Panc1 (cell line): ENCODE data around the gene CRELD2. TPM values are rescaled to one million over a fixed set of nuclear protein-coding genes. Genes with fewer than 3 reads are reported as not detected.

Source experiments
- ATAC-seq: fragments of 200-7000 bp; cut with Tn5 transposase; 2 replicates; pipeline ENCODE4 v1.9.1; 2020; ENCODE audit warnings: mild to moderate bottlenecking, moderate library complexity
- BruUV-seq: library from RNA; stranded (reverse); fragments of 400-500 nt; replicated peaks from 2 replicates; lab custom pipeline; 2021; lab: Mats Ljungman, UMichigan
- CTCF ChIA-PET: fragments of 300-600 bp; sonication (Branson Sonifier 250); formaldehyde crosslinking; loops from one replicate; lab custom pipeline; 2022; ENCODE audit warnings: antibody characterized with exemption; lab: Charles Lee
- POLR2A ChIA-PET: fragments of 300-600 bp; sonication (Branson Sonifier 250); formaldehyde crosslinking; loops from one replicate; lab custom pipeline; 2022; ENCODE audit warnings: antibody characterized with exemption; lab: Charles Lee
- DNase-seq: peaks from one replicate; pipeline ENCODE4 v3.0.0-alpha.2; 2010; ENCODE audit warnings: low read depth, low spot score
- H3K27ac ChIP-seq: 2 replicates; pipeline ENCODE4 v1.5.1; 2011; ENCODE audit warnings: mild to moderate bottlenecking, low read length, inconsistent platforms
- H3K27me3 ChIP-seq: fragments of 200-500 bp; sonication (Bioruptor generic); 2 replicates; pipeline ENCODE4 v1.6.0; 2014; ENCODE audit warnings: low read length, inconsistent platforms; ENCODE audit not compliant: control insufficient read depth, insufficient read depth
- H3K36me3 ChIP-seq: fragments of 200-500 bp; sonication (Bioruptor generic); 2 replicates; pipeline ENCODE4 v1.5.1; 2014; ENCODE audit warnings: inconsistent platforms, mild to moderate bottlenecking, low read length, moderate library complexity; ENCODE audit not compliant: control insufficient read depth, insufficient read depth
- H3K4me1 ChIP-seq: 2 replicates; pipeline ENCODE4 v1.5.1; 2011; ENCODE audit warnings: inconsistent platforms, mild to moderate bottlenecking, low read length, moderate library complexity; ENCODE audit not compliant: control insufficient read depth, insufficient read depth
- H3K4me3 ChIP-seq, 2 experiments: 2 replicates each; pipeline ENCODE4 v1.5.1; 2011 to 2012; ENCODE audit warnings: low read depth in 2 of 2, low read length in 2 of 2, mild to moderate bottlenecking in 2 of 2, inconsistent platforms in 1 of 2, moderate library complexity in 1 of 2
- H3K9me3 ChIP-seq: fragments of 200-500 bp; sonication (Bioruptor generic); 2 replicates; pipeline ENCODE4 v1.5.1; 2014; ENCODE audit warnings: low read depth, mild to moderate bottlenecking, inconsistent platforms, low read length, moderate library complexity; ENCODE audit not compliant: control insufficient read depth, insufficient read depth
- CTCF ChIP-seq: fragments of 450-650 bp; IDR thresholded peaks from 2 replicates; pipeline ENCODE4 v1.5.1; 2017; ENCODE audit warnings: mild to moderate bottlenecking
- POLR2AphosphoS5 ChIP-seq: IDR thresholded peaks from 2 replicates; pipeline ENCODE4 v1.6.1; 2012; ENCODE audit warnings: mild to moderate bottlenecking, low read depth, low read length, moderate library complexity
- REST ChIP-seq, 2 experiments: IDR thresholded peaks; 2 replicates each; pipeline ENCODE4 v1.6.1; 2011 to 2012; ENCODE audit warnings: low read depth in 2 of 2, control low read depth in 1 of 2, low read length in 1 of 2, mild to moderate bottlenecking in 1 of 2, moderate library complexity in 1 of 2; ENCODE audit not compliant: insufficient read depth in 1 of 2
- SIN3A ChIP-seq: IDR thresholded peaks from 2 replicates; pipeline ENCODE4 v1.6.1; 2012; ENCODE audit warnings: low read depth, mild to moderate bottlenecking, low read length, moderate library complexity, borderline replicate concordance; ENCODE audit not compliant: insufficient read depth
- TCF7L2 ChIP-seq: IDR thresholded peaks from 2 replicates; pipeline ENCODE4 v1.6.1; 2011; ENCODE audit warnings: mild to moderate bottlenecking, low read depth, low read length, inconsistent platforms
- in situ Hi-C: cut with HindIII; loops from 2 replicates; pipeline ENCODE4 v1.10.0; 2016; ENCODE audit warnings: low sequenced_read_pairs, low pct_unique_long_range_greater_than_20kb
- intact Hi-C: fragments of 100-400 bp; cut with micrococcal nuclease; formaldehyde crosslinking; loops from one replicate; pipeline ENCODE4 v1.10.0; 2022; ENCODE audit not compliant: unreplicated experiment
- total RNA-seq: library from RNA; stranded (reverse); gene quantifications from one replicate; pipeline ENCODE4 v1.2.1, GENCODE V29; 2021; ENCODE audit not compliant: unreplicated experiment

The CRELD2 gene
- total RNA-seq, 1 experiment from 2014 or later, result 59.7 TPM

- CTCF ChIA-PET, result no interaction called here
- DNase-seq (no peak), ATAC-seq (no peak)
- Histone ChIP-seq H3K27me3 (no peaks in the 10 kb centered on the region), H3K27ac (peak overlapping the region; percentile 53), H3K36me3 (no peaks in the 10 kb centered on the region), H3K9me3 (no peaks in the 10 kb centered on the region), H3K4me1 (peaks cover 39% of the 10 kb centered on the region), H3K4me3 (no peak overlapping the region)
- BruUV-seq, result no TSS peak
- intact Hi-C loops (no loop called here), in situ Hi-C loops (no loop called here)
- POLR2A ChIA-PET, result no interaction called here
- TF ChIP-seq CTCF (no peak), TCF7L2 (no peak), POLR2AphosphoS5 (no peak; the same call in 1 of the 2 replicates), REST (IDR thresholded peaks at IDR 0.05; ENCODE audit: insufficient read depth in 1 of 2, low read depth in 2 of 2, low read length in 1 of 2) (no peak)
Observed at GRCh38 chr22:49937758-49938564, 19.5 kb downstream of the CRELD2 start.

GRCh38 chr22:49938565-49939136 is 20.2 kb downstream of the CRELD2 start:
- no TSS peak for BruUV-seq
- TF ChIP-seq REST (IDR thresholded peaks at IDR 0.05; ENCODE audit: insufficient read depth in 1 of 2, low read depth in 2 of 2, low read length in 1 of 2) (no peak), POLR2AphosphoS5 (no peak), CTCF (no peak), TCF7L2 (no peak), SIN3A (no peak)
- ChIA-PET CTCF (no interaction called here), POLR2A (no interaction called here)
- H3K4me3 ChIP-seq, result no peak overlapping the region
- H3K27me3 ChIP-seq, result no peaks in the 10 kb centered on the region
- H3K9me3 ChIP-seq, result no peaks in the 10 kb centered on the region
- H3K36me3 ChIP-seq, result no peaks in the 10 kb centered on the region
- ATAC-seq (no peak), DNase-seq (no peak)
- peaks cover 34% of the 10 kb centered on the region for H3K4me1 ChIP-seq
- intact Hi-C loops (no loop called here), in situ Hi-C loops (no loop called here)
- no peak overlapping the region for H3K27ac ChIP-seq
